WTC11 (cell line): ENCODE measurements around the gene SLITRK6. TPM values are rescaled to one million over a fixed set of nuclear protein-coding genes. Genes with fewer than 3 reads are reported as not detected.

Experiments used
- ATAC-seq: fragments of 200-7000 bp; cut with Tn5 transposase; 2 replicates; pipeline ENCODE4 v1.10.0; 2021; ENCODE audit warnings: mild to moderate bottlenecking, moderate library complexity
- CTCF ChIA-PET: fragments of 300-600 bp; sonication (Branson Sonifier 250); formaldehyde crosslinking; loops from one replicate; lab custom pipeline; 2021; ENCODE audit warnings: antibody characterized with exemption; lab: Charles Lee
- POLR2A ChIA-PET: fragments of 350-600 bp; sonication (Branson Sonifier 250); formaldehyde crosslinking; loops from one replicate; lab custom pipeline; 2021; ENCODE audit warnings: antibody characterized with exemption; lab: Charles Lee
- DNase-seq: peaks from one replicate; pipeline ENCODE4 v3.0.0; 2021; ENCODE audit warnings: low spot score
- H3K27ac Mint-ChIP-seq: 2 replicates; pipeline ENCODE4 v1.8.0; 2021; ENCODE audit warnings: mixed read lengths
- H3K27me3 Mint-ChIP-seq: 2 replicates; pipeline ENCODE4 v1.8.0; 2021; ENCODE audit warnings: low read depth, mild to moderate bottlenecking, moderate library complexity, mixed read lengths
- H3K36me3 Mint-ChIP-seq: 2 replicates; pipeline ENCODE4 v1.8.0; 2021; ENCODE audit warnings: mixed read lengths
- H3K4me1 Mint-ChIP-seq: 2 replicates; pipeline ENCODE4 v1.8.0; 2022; ENCODE audit warnings: mixed read lengths
- H3K4me3 Mint-ChIP-seq: 2 replicates; pipeline ENCODE4 v1.8.0; 2021; ENCODE audit warnings: mild to moderate bottlenecking, moderate library complexity, mixed read lengths
- H3K9me3 Mint-ChIP-seq: 2 replicates; pipeline ENCODE4 v1.8.0; 2021; ENCODE audit warnings: mixed read lengths
- AFF4 ChIP-seq: sonication (generic); formaldehyde crosslinking; IDR thresholded peaks from 2 replicates; pipeline ENCODE4 v1.8.1; 2023; ENCODE audit warnings: mild to moderate bottlenecking, missing genetic modification reagents, borderline replicate concordance
- ARID4B ChIP-seq: sonication (generic); formaldehyde crosslinking; IDR thresholded peaks from 2 replicates; pipeline ENCODE4 v1.8.0; 2023; ENCODE audit warnings: missing genetic modification reagents, mild to moderate bottlenecking, borderline replicate concordance
- EMX1 ChIP-seq: fragments of 250-450 bp; sonication (Bioruptor Pico); IDR thresholded peaks from 2 replicates; pipeline ENCODE4 v1.8.0; 2021; ENCODE audit warnings: mild to moderate bottlenecking
- FOXP4 ChIP-seq: sonication (generic); formaldehyde crosslinking; IDR thresholded peaks from 2 replicates; pipeline ENCODE4 v1.8.0; 2022; ENCODE audit warnings: mild to moderate bottlenecking, missing genetic modification reagents
- HMGA2 ChIP-seq: fragments of 250-450 bp; sonication (Bioruptor Pico); IDR thresholded peaks from 2 replicates; pipeline ENCODE4 v1.4.0; 2021; ENCODE audit warnings: mild to moderate bottlenecking, moderate library complexity
- IRF1 ChIP-seq: sonication (generic); formaldehyde crosslinking; IDR thresholded peaks from 2 replicates; pipeline ENCODE4 v1.8.0; 2023; ENCODE audit warnings: missing genetic modification reagents
- IRF2 ChIP-seq: sonication (generic); formaldehyde crosslinking; IDR thresholded peaks from 2 replicates; pipeline ENCODE4 v1.8.0; 2022; ENCODE audit warnings: low read depth, missing genetic modification reagents, borderline replicate concordance
- MXD4 ChIP-seq: fragments of 250-450 bp; sonication (Bioruptor Pico); IDR thresholded peaks from 2 replicates; pipeline ENCODE4 v1.8.0; 2021; ENCODE audit warnings: mild to moderate bottlenecking, moderate library complexity, borderline replicate concordance
- NFATC4 ChIP-seq: fragments of 250-450 bp; sonication (Bioruptor Pico); IDR thresholded peaks from 2 replicates; pipeline ENCODE4 v1.9.0; 2021; ENCODE audit warnings: mild to moderate bottlenecking
- NFE2L1 ChIP-seq: sonication (generic); formaldehyde crosslinking; IDR thresholded peaks from 2 replicates; pipeline ENCODE4 v1.8.1; 2023; ENCODE audit warnings: missing genetic modification reagents
- RELA ChIP-seq: sonication (generic); formaldehyde crosslinking; IDR thresholded peaks from 2 replicates; pipeline ENCODE4 v1.8.1; 2022; ENCODE audit warnings: missing genetic modification reagents, mild to moderate bottlenecking, borderline replicate concordance
- TCF7 ChIP-seq: sonication (generic); formaldehyde crosslinking; IDR thresholded peaks from 2 replicates; pipeline ENCODE4 v1.8.0; 2022; ENCODE audit warnings: mild to moderate bottlenecking, low read depth, missing genetic modification reagents, moderate library complexity
- TEAD1 ChIP-seq: sonication (generic); formaldehyde crosslinking; IDR thresholded peaks from 2 replicates; pipeline ENCODE4 v1.8.0; 2022; ENCODE audit warnings: mild to moderate bottlenecking, missing genetic modification reagents
- USF2 ChIP-seq: sonication (generic); formaldehyde crosslinking; IDR thresholded peaks from 2 replicates; pipeline ENCODE4 v1.8.1; 2023; ENCODE audit warnings: mild to moderate bottlenecking, missing genetic modification reagents, moderate library complexity
- ZMAT4 ChIP-seq: fragments of 250-450 bp; sonication (Bioruptor Pico); IDR thresholded peaks from 2 replicates; pipeline ENCODE4 v1.9.0; 2021; ENCODE audit warnings: mild to moderate bottlenecking
- ZNF263 ChIP-seq: sonication (generic); formaldehyde crosslinking; IDR thresholded peaks from 2 replicates; pipeline ENCODE4 v1.8.1; 2022; ENCODE audit warnings: low read depth, mild to moderate bottlenecking, moderate library complexity, missing genetic modification reagents
- ZNF423 ChIP-seq: fragments of 250-450 bp; sonication (Bioruptor Pico); IDR thresholded peaks from 2 replicates; pipeline ENCODE4 v2.1.2; 2022; ENCODE audit warnings: mild to moderate bottlenecking, moderate library complexity
- ZNF512 ChIP-seq: sonication (generic); formaldehyde crosslinking; IDR thresholded peaks from 2 replicates; pipeline ENCODE4 v1.8.1; 2022; ENCODE audit warnings: missing genetic modification reagents, borderline replicate concordance
- ZNF671 ChIP-seq: fragments of 250-450 bp; sonication (Bioruptor Pico); IDR thresholded peaks from 2 replicates; pipeline ENCODE4 v1.8.0; 2021; ENCODE audit warnings: mild to moderate bottlenecking
- total RNA-seq: library from RNA; stranded (reverse); gene quantifications from 3 replicates; pipeline ENCODE4 v1.2.3, GENCODE V29; 2021

Gene SLITRK6
- total RNA-seq, 1 experiment from 2014 or later: 0.04 TPM

- ChIA-PET POLR2A (no interaction called here), CTCF (interaction anchor here (0.8 kb wide), 1 partner anchor 12 kb away, joined by 3 read pairs; no protein-coding TSS in a partner anchor)
- Mint-ChIP-seq H3K27me3 (0 out of 2 replicates have a peak, but pooled peaks cover 3% of the 10 kb centered on the region), H3K9me3 (peaks cover 8% of the 10 kb centered on the region), H3K4me3 (no peak overlapping the region), H3K27ac (no peak overlapping the region), H3K4me1 (no peaks in the 10 kb centered on the region), H3K36me3 (no peaks in the 10 kb centered on the region)
- no peak for TF ChIP-seq IRF2 (CRISPR knock-in tag)
- TF ChIP-seq ZMAT4: no peak
- no peak for TF ChIP-seq TCF7 (CRISPR knock-in tag)
- no peak for TF ChIP-seq NFE2L1 (CRISPR knock-in tag)
- no peak for TF ChIP-seq ARID4B (CRISPR knock-in tag)
- ATAC-seq (no peak), DNase-seq (no peak)
Measured at GRCh38 chr13:85816413-85816812, 17.2 kb upstream of the SLITRK6 start.

- no peak for ATAC-seq
- no peak overlapping the region for H3K4me3 Mint-ChIP-seq
- ChIA-PET CTCF (no interaction called here), POLR2A (interaction anchor here (0.5 kb wide), 1 partner anchor 487 kb away, joined by 5 read pairs; no protein-coding TSS in a partner anchor)
- H3K27ac Mint-ChIP-seq: no peak overlapping the region
- peaks cover 8% of the 10 kb centered on the region for H3K9me3 Mint-ChIP-seq
- DNase-seq: no peak
- H3K4me1 Mint-ChIP-seq: no peaks in the 10 kb centered on the region
- H3K36me3 Mint-ChIP-seq: no peaks in the 10 kb centered on the region
- H3K27me3 Mint-ChIP-seq: 0 out of 2 replicates have a peak, but pooled peaks cover 3% of the 10 kb centered on the region
- TF ChIP-seq NFATC4 (CRISPR knock-in tag): no peak
- TF ChIP-seq TCF7 (CRISPR knock-in tag): no peak
- TF ChIP-seq ZNF512 (CRISPR knock-in tag): no peak
- TF ChIP-seq ZNF263: no peak
- no peak for TF ChIP-seq MXD4 (CRISPR knock-in tag)
- no peak for TF ChIP-seq TEAD1 (CRISPR knock-in tag)
- TF ChIP-seq EMX1 (CRISPR knock-in tag): no peak
- TF ChIP-seq ZNF671: no peak
- no peak for TF ChIP-seq HMGA2
- no peak for TF ChIP-seq RELA (CRISPR knock-in tag)
- no peak for TF ChIP-seq FOXP4 (CRISPR knock-in tag)
- no peak for TF ChIP-seq USF2 (CRISPR knock-in tag)
- no peak for TF ChIP-seq ZNF423 (CRISPR knock-in tag)
- TF ChIP-seq AFF4: no peak
- no peak for TF ChIP-seq IRF1 (CRISPR knock-in tag)
Measured at GRCh38 chr13:85812282-85812681, 13.1 kb upstream of the SLITRK6 start.
